ENCODE data around the gene PPTC7. TPM values are rescaled to one million over a fixed set of nuclear protein-coding genes. Genes with fewer than 3 reads are reported as not detected.

PPTC7 gene
- total and polyA plus RNA-seq, 2 of the 8 experiments (the other 6 are each of a cell fraction or from before 2014, with no cell fraction given) = 8.1 to 15.9 TPM

DNA sequence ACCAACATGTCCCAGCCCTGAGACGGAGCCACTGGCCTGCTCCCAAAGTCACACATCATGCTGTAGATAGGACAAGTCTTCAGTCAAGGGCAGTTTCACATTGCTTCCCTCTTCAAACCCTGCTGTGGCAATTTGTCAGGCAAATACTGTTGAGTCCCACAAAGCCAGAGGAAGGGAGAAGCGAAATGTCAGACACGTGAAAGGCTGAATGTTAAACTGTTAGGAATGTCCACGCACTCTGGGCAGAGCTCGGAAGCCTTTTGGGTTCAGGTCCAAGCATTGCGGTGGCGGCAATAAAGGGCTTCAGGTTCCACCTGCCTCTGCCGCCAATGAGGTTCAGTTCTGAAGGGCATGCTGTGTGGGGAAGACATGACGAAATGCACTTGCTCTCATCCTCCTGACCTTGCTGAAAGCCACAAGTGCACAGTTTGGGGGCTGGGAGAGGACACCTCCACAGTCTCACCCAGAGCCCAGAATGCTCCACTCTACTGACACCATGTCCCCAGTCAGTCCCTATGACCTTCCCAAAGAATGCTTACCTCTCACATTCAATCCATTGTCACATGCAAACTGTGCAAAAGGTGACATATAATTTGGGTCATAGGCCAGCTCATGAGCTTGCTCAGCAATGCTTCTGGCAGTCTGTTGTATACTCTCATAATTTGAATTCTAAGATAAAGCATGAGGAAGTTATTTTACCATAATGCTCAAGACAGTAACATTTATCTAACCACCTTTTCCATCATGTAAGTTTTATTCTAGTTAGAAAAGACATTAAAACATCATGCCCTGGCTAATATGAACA is 45.3 kb downstream of the PPTC7 start:
- no peak overlapping the region for H3K18ac ChIP-seq (ENCODE audit: extremely low read depth, low read length)
- H3K4me1 ChIP-seq (replicated peaks in 1 of 4; ENCODE audit: control insufficient read depth in 3 of 4, insufficient read depth in 4 of 4, low read length in 3 of 4) = no peaks in the 10 kb centered on the region
- H3K79me1 ChIP-seq (ENCODE audit: low read depth, low read length) = no peaks in the 10 kb centered on the region
- no peaks in the 10 kb centered on the region for H3K23me2 ChIP-seq (ENCODE audit: low read depth, low read length)
- no peaks in the 10 kb centered on the region for H3K27me3 ChIP-seq (replicated peaks in 1 of 4; ENCODE audit: control insufficient read depth in 3 of 4, extremely low read depth in 1 of 4, insufficient read depth in 3 of 4, low read length in 3 of 4)
- H3K56ac ChIP-seq (replicated peaks; ENCODE audit: insufficient read length, low read depth, low read length) = no peak overlapping the region
- H4K8ac ChIP-seq (ENCODE audit: extremely low read depth, insufficient read depth, low read length) = no peak overlapping the region
- H3K79me2 ChIP-seq (ENCODE audit: control insufficient read depth in 1 of 2, insufficient read depth in 2 of 2, low read length in 2 of 2) = no peaks in the 10 kb centered on the region
- H2BK12ac ChIP-seq (ENCODE audit: low read depth, low read length) = no peak overlapping the region
- no peak overlapping the region for H3K9ac ChIP-seq (replicated peaks in 1 of 4; ENCODE audit: extremely low read depth in 1 of 4, low read depth in 3 of 4, low read length in 3 of 4)
- no peak overlapping the region for H4K91ac ChIP-seq (replicated peaks; ENCODE audit: insufficient read length, low read length)
- POLR2A ChIA-PET (ENCODE audit: partially characterized antibody) = no interaction called here
- H2AFZ ChIP-seq (ENCODE audit: low read length) = no peak overlapping the region
- H2BK15ac ChIP-seq (ENCODE audit: low read length) = no peak overlapping the region
- no peak overlapping the region for H2BK20ac ChIP-seq (ENCODE audit: low read length)
- no peak overlapping the region for H2BK5ac ChIP-seq (ENCODE audit: low read depth, low read length)
- 87% methylated on average over 9 of the region's 9 CpGs; no CpG with 5 or more reads in 1 of the 2 experiments for WGBS, 2 experiments (ENCODE audit: extremely low coverage in 1 of 2, insufficient coverage in 1 of 2, insufficient read length in 1 of 2, insufficient replicate concordance in 2 of 2, low coverage in 1 of 2, low lambda C conversion rate in 2 of 2, missing lambda C conversion rate in 1 of 2)
- no peak overlapping the region for H2BK120ac ChIP-seq (replicated peaks; ENCODE audit: low read depth, low read length)
- no peak for FAIRE-seq
- H3K9me3 ChIP-seq (ENCODE audit: insufficient read depth in 2 of 2, low read depth in 1 of 2, low read length in 1 of 2) = no peaks in the 10 kb centered on the region
- CTCF ChIA-PET (ENCODE audit: partially characterized antibody) = interaction anchor here (0.8 to 2.2 kb wide), 4 partner anchors 10 to 26 kb away, joined by 3 to 7 read pairs (median 4); no protein-coding TSS in a partner anchor
- DNase-seq (ENCODE audit: low read depth in 1 of 2, low spot score in 2 of 2) = no peak
- no peak overlapping the region for H3K4me3 ChIP-seq (ENCODE audit: extremely low read depth in 1 of 4, insufficient read depth in 2 of 4, low read depth in 3 of 4, low read length in 4 of 4)
- no peak overlapping the region for H3K14ac ChIP-seq (ENCODE audit: insufficient read length)
- peaks cover 2 to 3% of the 10 kb centered on the region in 2 experiments for H4K20me1 ChIP-seq (replicated peaks in 1 of 2; ENCODE audit: control insufficient read depth in 1 of 2, insufficient read depth in 2 of 2, low read length in 2 of 2)
- no peak overlapping the region for H3K4me2 ChIP-seq (ENCODE audit: insufficient read depth in 1 of 2, low read depth in 2 of 2, low read length in 2 of 2)
- no peak overlapping the region for H2AK5ac ChIP-seq (ENCODE audit: low read depth, low read length)
- H3K27ac ChIP-seq (ENCODE audit: low read depth, low read length) = no peak overlapping the region
- H4K5ac ChIP-seq (ENCODE audit: insufficient read length, low read depth, low read length) = no peak overlapping the region
- no peak overlapping the region for H3K23ac ChIP-seq (ENCODE audit: insufficient read length)
- no peak overlapping the region for H3K4ac ChIP-seq (replicated peaks; ENCODE audit: insufficient read length, low read depth, low read length)
- peaks cover 5 to 38% (median 20%) of the 10 kb centered on the region in 4 experiments for H3K36me3 ChIP-seq (ENCODE audit: control insufficient read depth in 2 of 4, insufficient read depth in 4 of 4, low read length in 3 of 4)
- no peak for TF ChIP-seq RFX5 (IDR thresholded peaks at IDR 0.05; ENCODE audit: borderline replicate concordance, low read depth, low read length)
- no peak for TF ChIP-seq SUZ12 (IDR thresholded peaks at IDR 0.05; ENCODE audit: low read length)
- TF ChIP-seq, protein P1, sequence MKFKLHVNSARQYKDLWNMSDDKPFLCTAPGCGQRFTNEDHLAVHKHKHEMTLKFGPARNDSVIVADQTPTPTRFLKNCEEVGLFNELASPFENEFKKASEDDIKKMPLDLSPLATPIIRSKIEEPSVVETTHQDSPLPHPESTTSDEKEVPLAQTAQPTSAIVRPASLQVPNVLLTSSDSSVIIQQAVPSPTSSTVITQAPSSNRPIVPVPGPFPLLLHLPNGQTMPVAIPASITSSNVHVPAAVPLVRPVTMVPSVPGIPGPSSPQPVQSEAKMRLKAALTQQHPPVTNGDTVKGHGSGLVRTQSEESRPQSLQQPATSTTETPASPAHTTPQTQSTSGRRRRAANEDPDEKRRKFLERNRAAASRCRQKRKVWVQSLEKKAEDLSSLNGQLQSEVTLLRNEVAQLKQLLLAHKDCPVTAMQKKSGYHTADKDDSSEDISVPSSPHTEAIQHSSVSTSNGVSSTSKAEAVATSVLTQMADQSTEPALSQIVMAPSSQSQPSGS (IDR thresholded peaks at IDR 0.05; ENCODE audit: low read length) = no peak
- TF ChIP-seq PHF8 (conservative IDR thresholded peaks at IDR 0.05; ENCODE audit: low read depth, low read length) = no peak
- no peak for TF ChIP-seq POLR2A (IDR thresholded peaks at IDR 0.05; ENCODE audit: control extremely low read depth in 1 of 2, low read depth in 2 of 2, low read length in 2 of 2)
- TF ChIP-seq CBX8 (IDR thresholded peaks at IDR 0.05; ENCODE audit: borderline replicate concordance, low read depth, low read length) = no peak
- TF ChIP-seq SIX5 (IDR thresholded peaks at IDR 0.05; ENCODE audit: low read depth, low read length) = no peak
- TF ChIP-seq, protein P2, sequence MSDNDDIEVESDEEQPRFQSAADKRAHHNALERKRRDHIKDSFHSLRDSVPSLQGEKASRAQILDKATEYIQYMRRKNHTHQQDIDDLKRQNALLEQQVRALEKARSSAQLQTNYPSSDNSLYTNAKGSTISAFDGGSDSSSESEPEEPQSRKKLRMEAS (IDR thresholded peaks at IDR 0.05) = no peak
- no peak for TF ChIP-seq EGR1 (IDR thresholded peaks at IDR 0.05; ENCODE audit: borderline replicate concordance, low read depth, low read length)
- TF ChIP-seq SIN3A (conservative IDR thresholded peaks at IDR 0.05 in 1 of 2, IDR thresholded peaks at IDR 0.05 in 1 of 2; ENCODE audit: low read depth in 1 of 2, low read length in 2 of 2) = no peak
- no peak for TF ChIP-seq YY1 (IDR thresholded peaks at IDR 0.05; ENCODE audit: low read depth, low read length)
